ENCODE measurements around the gene DNAJC3.

DNA sequence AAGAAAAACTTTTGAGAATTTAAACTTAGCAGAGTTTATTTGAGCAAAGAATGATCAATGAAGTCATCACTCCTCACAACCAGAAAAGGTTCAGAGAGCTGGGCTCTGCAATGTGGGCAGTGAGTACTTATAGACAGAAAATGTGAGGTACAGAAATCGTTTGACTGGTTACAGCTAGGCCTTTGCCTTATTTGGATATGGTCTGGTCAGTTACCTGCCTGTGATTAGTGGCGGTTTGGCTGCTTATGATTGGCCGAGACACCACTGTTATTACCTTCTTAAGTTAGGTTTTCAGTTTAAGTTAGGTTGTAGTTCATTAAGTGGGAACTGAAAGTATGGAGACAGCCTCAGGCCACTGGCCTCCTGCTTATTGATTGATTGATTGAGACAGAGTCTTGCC is 66.3 kb downstream of the DNAJC3 start:
- TF ChIP-seq, protein P1, sequence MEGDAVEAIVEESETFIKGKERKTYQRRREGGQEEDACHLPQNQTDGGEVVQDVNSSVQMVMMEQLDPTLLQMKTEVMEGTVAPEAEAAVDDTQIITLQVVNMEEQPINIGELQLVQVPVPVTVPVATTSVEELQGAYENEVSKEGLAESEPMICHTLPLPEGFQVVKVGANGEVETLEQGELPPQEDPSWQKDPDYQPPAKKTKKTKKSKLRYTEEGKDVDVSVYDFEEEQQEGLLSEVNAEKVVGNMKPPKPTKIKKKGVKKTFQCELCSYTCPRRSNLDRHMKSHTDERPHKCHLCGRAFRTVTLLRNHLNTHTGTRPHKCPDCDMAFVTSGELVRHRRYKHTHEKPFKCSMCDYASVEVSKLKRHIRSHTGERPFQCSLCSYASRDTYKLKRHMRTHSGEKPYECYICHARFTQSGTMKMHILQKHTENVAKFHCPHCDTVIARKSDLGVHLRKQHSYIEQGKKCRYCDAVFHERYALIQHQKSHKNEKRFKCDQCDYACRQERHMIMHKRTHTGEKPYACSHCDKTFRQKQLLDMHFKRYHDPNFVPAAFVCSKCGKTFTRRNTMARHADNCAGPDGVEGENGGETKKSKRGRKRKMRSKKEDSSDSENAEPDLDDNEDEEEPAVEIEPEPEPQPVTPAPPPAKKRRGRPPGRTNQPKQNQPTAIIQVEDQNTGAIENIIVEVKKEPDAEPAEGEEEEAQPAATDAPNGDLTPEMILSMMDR (conservative IDR thresholded peaks at IDR 0.05; ENCODE audit: low read length): no peak
- no peak for TF ChIP-seq EZH2phosphoT487 (IDR thresholded peaks at IDR 0.05; ENCODE audit: borderline replicate concordance)
